GM21526 (cell line): ENCODE results near the gene ZBTB38.

Experiments
- ATAC-seq: cut with Tn5 transposase; IDR thresholded peaks from one replicate; pipeline ENCODE4 v1.9.1; 2021; ENCODE audit warnings: moderate library complexity; ENCODE audit not compliant: unreplicated experiment, low FRiP score

ZBTB38 gene

DNA sequence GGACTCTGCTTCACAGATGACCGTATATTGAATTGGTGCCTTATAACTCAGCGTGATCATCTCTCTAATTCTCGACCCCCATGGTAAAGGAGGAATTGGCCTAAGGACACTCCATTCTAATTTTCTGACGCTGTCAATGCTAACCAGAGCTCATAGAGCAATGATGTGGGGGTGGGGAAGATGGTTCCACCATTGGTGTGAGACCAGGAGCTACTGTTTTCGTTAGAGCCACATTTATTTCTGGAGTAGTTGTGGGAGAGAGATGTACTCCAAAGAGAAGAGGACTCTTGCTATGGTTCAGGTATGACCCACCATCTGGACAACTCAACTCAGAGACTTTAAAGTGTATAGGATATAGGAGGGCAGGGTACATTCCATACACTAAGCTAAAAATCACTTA is 16.3 kb downstream of the ZBTB38 start:
- ATAC-seq = no peak

GRCh38 chr3:141385406-141386125 is 17.3 kb downstream of the ZBTB38 start:
- no peak for ATAC-seq

- no peak for ATAC-seq
Measured at GRCh38 chr3:141386126-141386488, 17.8 kb downstream of the ZBTB38 start.

DNA sequence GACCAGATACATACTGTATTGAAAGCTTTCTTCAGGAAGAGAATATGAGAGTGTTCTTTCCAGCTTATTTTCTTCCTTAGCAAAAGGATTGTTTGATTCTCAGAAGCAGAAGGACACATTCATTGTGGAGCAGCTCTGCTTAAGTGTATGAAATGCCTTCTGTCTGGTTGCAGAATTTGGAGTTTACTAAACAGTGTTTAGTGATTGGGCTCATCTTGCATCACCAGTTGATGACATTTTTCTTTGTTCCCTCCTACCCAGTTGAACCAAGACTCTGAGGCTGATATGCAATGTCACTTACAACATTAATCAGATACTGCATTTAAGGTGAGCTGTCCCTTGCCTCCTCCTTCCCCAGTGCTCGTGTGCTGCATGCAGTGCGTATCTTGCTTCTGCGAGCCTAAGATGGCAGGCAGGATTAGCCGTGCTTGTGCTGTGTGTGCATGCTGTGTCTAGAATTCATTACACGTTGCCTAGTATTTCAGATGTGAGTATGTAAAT is 18.4 kb downstream of the ZBTB38 start:
- ATAC-seq = peak; percentile 29

DNA sequence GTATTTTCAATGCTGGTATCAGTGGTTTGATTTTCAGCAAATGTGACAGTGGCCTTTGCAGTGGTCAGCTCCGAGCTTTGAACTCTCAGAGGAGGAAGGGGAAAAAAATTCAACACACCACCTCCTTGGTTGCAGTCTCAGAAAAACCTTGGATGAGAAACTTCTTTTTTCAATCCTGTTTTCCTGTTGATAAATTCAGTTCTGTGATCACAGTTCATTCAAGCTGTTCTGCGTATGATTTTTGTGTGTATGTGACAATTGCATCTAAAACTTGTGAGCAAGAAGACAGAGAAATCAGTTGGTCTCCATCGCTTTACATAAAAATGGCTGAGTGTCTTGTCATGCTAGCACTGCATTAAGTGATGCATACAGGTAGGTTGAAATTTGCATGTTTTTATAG is 19.2 kb downstream of the ZBTB38 start:
- ATAC-seq = no peak

GRCh38 chr3:141388395-141388794 is 20.1 kb downstream of the ZBTB38 start:
- no peak for ATAC-seq

DNA sequence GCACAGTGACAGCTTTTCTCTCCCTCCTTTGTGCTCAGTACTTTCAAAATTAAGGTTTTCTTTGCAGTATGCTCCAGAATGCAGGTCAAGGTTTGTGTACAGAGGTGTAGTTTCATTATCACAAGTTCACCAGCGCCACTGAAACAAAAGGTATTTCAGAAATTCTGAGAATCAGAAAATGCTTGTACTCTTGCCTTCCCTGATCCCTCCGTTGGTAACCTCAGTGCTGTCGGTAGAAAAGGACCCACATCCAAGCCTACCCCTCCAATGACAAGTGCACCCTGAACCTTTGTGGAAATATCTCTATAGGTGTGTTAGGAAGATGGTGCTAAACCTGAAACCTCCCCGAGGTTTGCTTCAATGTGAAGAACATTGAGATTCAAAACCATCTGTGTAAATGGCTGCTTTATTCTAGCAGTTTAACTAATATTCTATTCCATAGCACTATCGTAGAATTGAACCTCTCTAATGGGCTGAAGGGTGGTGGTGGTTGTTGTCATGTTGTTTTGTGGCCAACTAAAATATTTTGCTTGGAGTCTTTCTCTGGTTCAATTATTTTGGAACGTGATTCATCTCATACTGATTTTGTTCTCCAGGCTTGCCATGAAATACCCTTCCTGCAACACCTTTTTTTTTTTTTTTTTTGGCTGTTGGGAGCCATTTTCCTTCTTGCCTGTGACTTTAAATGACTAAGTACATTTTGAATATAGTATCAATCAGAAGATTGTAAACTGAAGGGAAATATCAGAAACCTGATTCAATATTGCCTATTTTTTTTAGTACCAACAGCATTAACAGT is 20.7 kb downstream of the ZBTB38 start:
- ATAC-seq = no peak

GRCh38 chr3:141389703-141390102 is 21.4 kb downstream of the ZBTB38 start:
- no peak for ATAC-seq

DNA sequence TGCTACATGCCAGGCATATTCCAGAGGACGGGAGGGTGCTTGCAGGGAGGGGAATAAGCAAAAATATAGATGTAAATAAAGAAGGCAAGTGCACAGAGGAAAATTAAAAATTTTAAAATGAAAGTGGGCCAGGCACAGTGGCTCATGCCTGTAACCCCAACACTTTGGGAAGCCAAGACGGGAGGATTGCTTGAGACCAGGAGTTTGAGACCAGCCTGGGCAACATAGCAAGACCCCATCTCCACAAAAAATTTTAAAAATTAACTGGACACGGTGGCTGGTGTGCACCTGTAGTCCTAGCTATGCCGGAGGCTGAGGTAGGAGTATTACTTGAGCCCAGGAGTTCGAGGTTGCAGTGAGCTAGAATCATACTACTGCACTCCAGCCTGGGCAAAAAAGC is 22.4 kb downstream of the ZBTB38 start:
- ATAC-seq = no peak

DNA sequence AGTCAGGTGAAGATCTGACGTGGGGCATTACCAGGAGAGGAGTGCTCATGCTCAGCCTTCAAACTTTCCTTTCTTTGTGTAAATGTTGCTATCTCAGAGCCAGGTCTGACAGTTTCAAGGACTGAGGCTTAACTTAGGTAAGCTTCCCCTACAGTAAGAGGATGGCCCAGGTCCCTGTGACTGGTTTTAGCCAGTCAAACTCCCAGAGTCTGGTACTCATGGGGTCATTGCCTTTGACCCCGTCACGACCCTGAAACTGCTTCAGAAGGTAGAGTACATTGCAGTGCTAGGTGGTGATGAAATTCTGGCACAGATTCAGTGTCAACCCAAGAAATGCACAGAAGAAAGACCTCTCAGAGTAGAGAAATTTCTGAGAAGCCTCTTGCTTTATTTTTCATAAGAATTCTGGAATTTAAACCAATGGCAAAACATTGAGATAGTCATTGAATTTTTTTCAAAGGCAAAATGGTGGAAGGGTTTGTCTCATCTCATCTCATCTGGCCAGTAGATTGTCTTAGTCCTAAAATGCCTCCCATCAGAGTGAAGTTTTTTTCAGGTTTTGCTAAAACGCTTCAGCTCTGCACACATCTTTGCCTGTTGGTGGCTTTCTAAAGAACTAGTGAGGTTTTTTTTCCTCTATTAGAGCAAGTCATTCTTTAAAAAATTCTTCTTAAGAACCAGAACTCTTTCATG is 23.1 kb downstream of the ZBTB38 start:
- ATAC-seq = no peak

- ATAC-seq = no peak
Measured at GRCh38 chr3:141391991-141392316, 23.6 kb downstream of the ZBTB38 start.

GRCh38 chr3:141392416-141392815 is 24.1 kb downstream of the ZBTB38 start:
- no peak for ATAC-seq

DNA sequence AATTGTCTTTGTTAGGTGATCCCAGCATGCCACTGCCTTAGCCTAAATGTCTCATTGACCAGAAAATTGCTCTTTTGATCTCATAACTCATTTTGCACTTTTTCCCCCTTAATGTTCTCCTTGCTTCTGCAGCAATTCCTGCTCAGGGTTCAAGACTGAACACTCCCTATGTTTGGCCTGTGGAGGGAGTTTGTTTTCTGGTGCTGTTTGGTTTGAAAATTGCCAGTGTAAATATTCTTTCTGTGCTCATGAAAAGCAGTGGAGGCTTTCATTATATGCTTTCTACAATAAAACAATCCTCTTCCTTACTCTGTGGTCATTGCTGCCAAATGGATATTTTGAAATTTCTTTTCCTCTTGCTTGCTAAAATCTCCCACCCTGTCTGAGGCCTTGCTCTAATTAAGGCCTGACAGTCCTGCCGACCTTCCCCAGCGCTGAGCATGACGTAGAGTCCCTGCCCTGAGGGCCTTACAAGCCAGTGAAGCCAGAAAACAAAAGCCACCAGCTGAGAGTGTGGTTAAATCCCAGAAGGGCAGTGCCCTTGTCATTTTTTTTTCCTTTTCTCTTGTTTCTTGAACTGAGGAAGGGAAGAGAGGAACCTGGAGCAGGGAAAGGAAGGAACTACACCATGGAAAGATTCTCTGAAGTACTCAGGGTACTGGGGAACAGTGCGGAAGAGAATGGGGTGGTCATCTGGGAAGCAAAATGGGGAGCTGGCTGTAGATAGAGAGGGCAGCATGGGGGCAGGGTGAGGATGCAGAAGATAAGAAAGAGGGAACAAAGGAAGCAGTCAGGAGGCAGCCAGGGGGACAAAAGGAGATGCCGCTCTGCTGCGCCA is 24.8 kb downstream of the ZBTB38 start:
- no peak for ATAC-seq

GRCh38 chr3:141393735-141394076 is 25.4 kb downstream of the ZBTB38 start:
- no peak for ATAC-seq

DNA sequence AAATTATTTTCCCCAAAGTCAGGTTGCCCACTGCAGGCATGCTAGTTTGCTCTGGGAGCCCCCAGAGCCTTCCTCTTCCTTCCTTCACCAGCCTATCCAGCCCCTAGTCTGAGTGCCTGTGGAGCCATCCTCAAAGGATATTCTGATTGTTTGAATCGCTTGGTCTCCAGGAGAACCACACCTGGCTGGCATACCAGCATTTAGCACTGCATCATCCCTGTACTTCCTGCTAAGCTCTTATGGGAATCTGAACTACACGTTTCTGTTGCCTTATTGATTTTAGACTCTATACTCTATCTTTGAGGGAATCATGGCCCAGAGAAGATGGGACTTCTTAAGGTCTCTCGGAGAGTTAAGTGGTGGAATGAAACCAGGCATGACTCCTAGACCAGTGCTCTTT is 26.3 kb downstream of the ZBTB38 start:
- ATAC-seq = no peak

GRCh38 chr3:141395005-141395589 is 26.8 kb downstream of the ZBTB38 start:
- no peak for ATAC-seq

- no peak for ATAC-seq
Measured at GRCh38 chr3:141397996-141398395, 29.7 kb downstream of the ZBTB38 start.

GRCh38 chr3:141399200-141399599 is 30.9 kb downstream of the ZBTB38 start:
- ATAC-seq = no peak

- no peak for ATAC-seq
Measured at GRCh38 chr3:141400073-141400971, 32.0 kb downstream of the ZBTB38 start.
